ENCODE results near the gene PADI6.
"Not testable (repeated sequence)": the region's sequence is repeated elsewhere in the genome, so short reads cannot be mapped to it uniquely, and the experiment has no call there.

The PADI6 gene

GRCh38 chr1:17371896-17372295 is at the start of gene PADI6:
TSS of gene PADI6 (plus strand) at chr1:17372196. CDS start at chr1:17372246, 50 bp downstream.
- no peak for DNase-seq (ENCODE audit: low read depth in 2 of 2)

- no peak for DNase-seq (ENCODE audit: low read depth in 2 of 2)
Measured at GRCh38 chr1:17328855-17329254, 43.1 kb upstream of the PADI6 start.

- no peak for DNase-seq (ENCODE audit: low read depth in 2 of 2)
Measured at GRCh38 chr1:17329610-17330009, 42.4 kb upstream of the PADI6 start.

GRCh38 chr1:17330856-17331255 is 41.1 kb upstream of the PADI6 start:
- DNase-seq (ENCODE audit: low read depth in 2 of 2): no peak

- DNase-seq (ENCODE audit: low read depth in 2 of 2): no peak
Measured at GRCh38 chr1:17333081-17333480, 38.9 kb upstream of the PADI6 start.

GRCh38 chr1:17335821-17336710 is 35.9 kb upstream of the PADI6 start:
- peak; percentile 17 to 21 for DNase-seq (ENCODE audit: low read depth in 2 of 2)

- DNase-seq (ENCODE audit: low read depth in 2 of 2): no peak
Measured at GRCh38 chr1:17338706-17339493, 33.1 kb upstream of the PADI6 start.

- no peak for DNase-seq (ENCODE audit: low read depth in 2 of 2)
Measured at GRCh38 chr1:17339521-17339920, 32.5 kb upstream of the PADI6 start.

GRCh38 chr1:17340358-17340757 is 31.6 kb upstream of the PADI6 start:
- DNase-seq (ENCODE audit: low read depth in 2 of 2): no peak

- no peak for DNase-seq (ENCODE audit: low read depth in 2 of 2)
Measured at GRCh38 chr1:17342014-17342441, 30.0 kb upstream of the PADI6 start.

- not testable (repeated sequence) for DNase-seq (ENCODE audit: low read depth in 2 of 2)
Measured at GRCh38 chr1:17345506-17345905, 26.5 kb upstream of the PADI6 start.

GRCh38 chr1:17346046-17346789 is 25.8 kb upstream of the PADI6 start:
- no peak for DNase-seq (ENCODE audit: low read depth in 2 of 2)

- no peak for DNase-seq (ENCODE audit: low read depth in 2 of 2)
Measured at GRCh38 chr1:17347769-17348592, 24.0 kb upstream of the PADI6 start.

- no peak for DNase-seq (ENCODE audit: low read depth in 2 of 2)
Measured at GRCh38 chr1:17348593-17349234, 23.3 kb upstream of the PADI6 start.

GRCh38 chr1:17350083-17350482 is 21.9 kb upstream of the PADI6 start:
- no peak for DNase-seq (ENCODE audit: low read depth in 2 of 2)

GRCh38 chr1:17350928-17351446 is 21.0 kb upstream of the PADI6 start:
- no peak for DNase-seq (ENCODE audit: low read depth in 2 of 2)

- DNase-seq (ENCODE audit: low read depth in 2 of 2): no peak
Measured at GRCh38 chr1:17351598-17352324, 20.2 kb upstream of the PADI6 start.

- no peak for DNase-seq (ENCODE audit: low read depth in 2 of 2)
Measured at GRCh38 chr1:17352419-17352909, 19.5 kb upstream of the PADI6 start.

- peak in 1 of 2 donors; percentile 10 for DNase-seq (ENCODE audit: low read depth in 2 of 2)
Measured at GRCh38 chr1:17355898-17356297, 16.1 kb upstream of the PADI6 start.
